Measurements from ENCODE around the gene UBE2L5.
"Not testable (repeated sequence)": the region's sequence is repeated elsewhere in the genome, so short reads cannot be mapped to it uniquely, and the experiment has no call there.

The UBE2L5 gene

DNA sequence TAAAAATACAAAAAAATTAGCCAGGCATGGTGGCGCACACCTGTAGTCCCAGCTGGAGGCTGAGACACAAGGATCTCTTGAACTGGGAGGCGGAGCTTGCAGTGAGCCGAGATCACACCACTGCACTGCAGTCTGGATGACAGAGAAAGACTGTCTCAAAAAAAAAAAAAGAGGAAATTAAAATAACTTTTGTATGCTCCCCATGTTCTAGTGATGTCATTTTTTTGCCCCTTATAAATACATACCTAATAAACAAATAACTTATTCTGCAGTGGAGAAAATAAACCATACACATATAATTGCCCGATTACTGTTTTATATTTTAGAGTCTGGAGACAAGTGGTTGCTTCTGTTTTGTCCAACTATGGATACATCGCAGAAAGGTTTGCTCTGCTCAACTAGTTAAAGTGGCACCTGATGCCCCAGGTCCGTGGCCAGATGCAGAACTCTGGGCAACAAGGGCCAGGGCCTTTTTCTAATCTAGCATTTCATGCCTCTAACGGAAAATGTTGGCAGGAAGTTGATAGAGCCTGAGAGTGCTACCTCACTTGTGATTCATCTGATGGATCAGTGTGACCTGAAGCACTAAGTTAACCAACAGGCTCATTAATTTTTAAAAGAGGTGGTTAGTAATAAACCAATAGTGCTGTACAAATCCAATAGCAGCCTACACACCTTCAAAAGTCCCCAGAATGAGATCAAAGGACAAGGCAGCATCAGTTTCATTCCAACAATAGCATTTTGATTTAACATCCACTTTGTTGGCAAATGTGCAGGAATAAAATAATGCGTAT is 18.8 kb downstream of the UBE2L5 start:
- no peak for DNase-seq (ENCODE audit: low spot score)

DNA sequence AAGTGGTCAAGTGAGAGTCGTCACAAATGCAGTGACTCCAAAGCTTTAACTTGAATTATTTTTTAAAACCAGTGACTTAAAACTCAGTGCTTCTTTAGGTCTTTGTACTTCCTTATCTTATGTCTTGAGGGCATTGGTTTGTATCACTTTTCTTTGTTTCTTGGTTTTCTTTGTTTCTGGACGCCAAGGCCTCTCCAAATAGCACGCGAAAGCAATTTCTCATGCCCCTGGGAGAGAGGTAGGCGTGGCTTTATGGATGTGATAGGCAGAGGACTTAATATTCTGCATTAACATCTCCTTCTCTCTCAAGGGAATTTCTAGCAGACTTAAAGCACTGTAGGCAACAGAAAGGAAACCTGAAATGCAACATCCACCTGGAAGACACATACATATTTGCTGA is 20.6 kb downstream of the UBE2L5 start:
- no peak for DNase-seq (ENCODE audit: low spot score)

- DNase-seq (ENCODE audit: low spot score), result not testable (repeated sequence)
Measured at GRCh38 chr13:30443491-30443890, 21.2 kb downstream of the UBE2L5 start.

DNA sequence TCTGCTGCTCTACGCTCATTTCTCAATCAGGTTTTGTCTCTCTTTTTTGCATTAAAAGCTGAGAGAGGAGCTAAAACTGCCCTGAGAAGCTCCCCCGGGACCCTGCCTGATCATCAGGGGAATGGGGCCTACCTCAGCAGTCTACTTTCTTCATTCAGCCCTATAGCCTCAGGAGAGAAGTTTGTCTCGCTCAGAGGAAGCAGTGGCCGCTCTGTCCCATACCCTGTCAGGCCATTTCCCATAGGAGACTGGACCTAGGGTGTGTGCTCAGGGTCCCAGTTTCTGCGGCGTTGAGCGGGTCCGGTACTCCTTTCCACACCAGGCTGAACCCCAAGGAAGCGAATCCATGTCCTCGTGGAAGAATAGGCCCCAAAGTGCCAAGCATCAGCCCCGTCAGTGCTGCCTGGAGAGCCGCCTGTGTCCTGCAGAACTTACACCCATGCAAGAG is 21.7 kb downstream of the UBE2L5 start:
- no peak for DNase-seq (ENCODE audit: low spot score)

- no peak for DNase-seq (ENCODE audit: low spot score)
Measured at GRCh38 chr13:30446126-30446500, 23.8 kb downstream of the UBE2L5 start.

DNA sequence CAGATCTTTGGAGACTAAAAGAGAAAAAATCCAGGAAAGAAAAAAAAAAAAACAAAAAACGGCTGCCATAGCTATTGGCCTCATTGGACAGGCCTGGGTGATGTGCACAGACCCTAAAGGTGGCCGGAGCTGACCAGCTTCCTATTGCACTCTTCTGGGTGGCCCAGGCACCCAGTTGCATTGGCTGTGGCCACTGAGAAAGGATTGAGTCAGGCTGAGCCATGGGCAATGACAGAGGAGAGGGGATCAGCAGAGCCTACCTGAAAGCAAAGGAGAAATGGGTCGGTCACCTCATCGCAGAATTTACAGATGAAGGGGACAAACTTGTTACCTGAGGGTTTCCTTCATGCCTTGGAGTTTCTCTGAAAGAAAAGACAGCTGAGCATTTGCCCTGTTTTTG is 26.1 kb downstream of the UBE2L5 start:
- DNase-seq (ENCODE audit: low spot score), result no peak

DNA sequence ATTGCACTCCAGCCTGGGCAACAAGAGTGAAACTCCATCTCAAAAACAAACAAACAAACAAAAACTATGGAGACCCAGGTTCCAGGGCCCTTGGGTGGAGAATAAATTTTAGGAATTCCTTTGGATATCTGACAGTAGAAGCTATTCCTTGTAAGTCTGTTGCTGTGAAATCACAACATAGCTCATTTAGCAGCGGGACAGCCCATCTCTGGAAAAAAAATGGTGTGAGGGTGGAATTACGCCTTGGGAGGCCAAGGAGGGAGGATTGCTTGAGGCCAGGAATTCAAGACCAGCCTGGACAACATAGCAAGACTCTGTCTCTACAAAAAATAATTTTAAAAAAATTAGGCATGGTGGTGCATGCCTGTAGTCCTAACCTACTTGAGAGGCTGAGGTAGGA is 27.8 kb downstream of the UBE2L5 start:
- no peak for DNase-seq (ENCODE audit: low spot score)

- DNase-seq (ENCODE audit: low spot score), result not testable (repeated sequence)
Measured at GRCh38 chr13:30451476-30451875, 29.2 kb downstream of the UBE2L5 start.

GRCh38 chr13:30453727-30454126 is 31.4 kb downstream of the UBE2L5 start:
- no peak for DNase-seq (ENCODE audit: low spot score)

- no peak for DNase-seq (ENCODE audit: low spot score)
Measured at GRCh38 chr13:30454991-30455390, 32.7 kb downstream of the UBE2L5 start.

- DNase-seq (ENCODE audit: low spot score), result no peak
Measured at GRCh38 chr13:30456290-30456689, 34.0 kb downstream of the UBE2L5 start.

DNA sequence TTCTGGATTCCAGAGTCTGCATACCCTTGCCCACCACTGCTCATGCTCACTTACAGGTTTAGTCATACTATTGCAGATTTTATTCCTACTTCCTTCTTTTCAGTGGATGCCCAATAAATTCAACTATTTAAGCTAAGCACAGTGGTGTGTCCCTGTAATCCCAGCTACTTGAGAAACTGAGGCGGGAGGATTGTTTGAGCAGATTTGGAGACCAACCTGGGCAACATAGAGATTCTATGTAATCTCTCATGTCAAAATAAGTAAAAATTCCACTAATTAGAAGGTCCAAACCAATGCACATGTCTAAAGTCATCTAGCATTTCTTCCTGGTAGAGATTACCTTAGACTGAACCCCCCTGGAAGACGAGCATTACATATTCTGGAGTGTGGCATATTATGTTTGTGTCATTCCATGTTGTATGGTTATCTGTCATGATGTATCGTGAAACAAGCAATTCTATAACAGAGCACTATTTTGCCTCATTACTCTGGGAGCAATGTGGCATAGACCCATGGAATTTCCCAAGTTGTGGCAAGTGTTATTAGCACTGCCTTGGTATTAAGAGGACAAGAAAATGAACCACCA is 35.1 kb downstream of the UBE2L5 start:
- DNase-seq (ENCODE audit: low spot score), result no peak

- DNase-seq (ENCODE audit: low spot score), result peak; percentile 65
Measured at GRCh38 chr13:30461279-30462066, 39.2 kb downstream of the UBE2L5 start.

DNA sequence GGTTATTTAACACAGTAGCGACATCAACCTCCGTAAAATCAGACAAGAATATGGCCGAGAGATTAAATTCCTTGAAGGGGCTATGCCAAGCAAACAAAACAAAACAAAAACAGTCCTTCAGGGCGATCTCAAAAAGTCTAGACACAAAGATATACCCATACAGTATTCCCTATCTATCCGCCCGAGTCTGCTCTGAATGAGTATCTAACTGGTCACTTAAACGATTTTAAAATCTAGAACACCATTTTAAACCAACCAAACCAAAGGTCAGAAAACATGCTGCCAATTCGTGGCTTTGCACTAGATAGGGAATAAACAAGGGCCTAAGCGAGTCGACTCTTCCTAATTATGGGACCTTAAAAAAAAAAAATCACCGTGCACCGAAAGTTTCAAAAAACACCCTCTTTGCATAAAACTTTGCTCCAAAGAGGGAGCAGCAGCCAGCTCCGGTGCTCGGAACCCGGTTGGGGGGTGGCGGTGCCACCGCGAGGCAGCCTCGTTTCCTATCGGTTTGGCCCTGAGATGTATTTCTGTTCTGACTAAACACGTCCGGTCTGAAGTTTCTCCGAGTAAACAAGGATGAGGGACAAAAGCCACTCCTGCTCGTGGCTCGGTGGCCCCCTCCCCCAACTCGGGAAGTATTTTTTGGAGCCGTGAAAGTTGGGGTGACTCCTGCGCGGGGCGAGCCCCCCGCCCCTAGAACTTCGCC is 41.6 kb downstream of the UBE2L5 start:
- peak; percentile 81 for DNase-seq (ENCODE audit: low spot score)

- peak; percentile 73 for DNase-seq (ENCODE audit: low spot score)
Measured at GRCh38 chr13:30464496-30465342, 42.4 kb downstream of the UBE2L5 start.

DNA sequence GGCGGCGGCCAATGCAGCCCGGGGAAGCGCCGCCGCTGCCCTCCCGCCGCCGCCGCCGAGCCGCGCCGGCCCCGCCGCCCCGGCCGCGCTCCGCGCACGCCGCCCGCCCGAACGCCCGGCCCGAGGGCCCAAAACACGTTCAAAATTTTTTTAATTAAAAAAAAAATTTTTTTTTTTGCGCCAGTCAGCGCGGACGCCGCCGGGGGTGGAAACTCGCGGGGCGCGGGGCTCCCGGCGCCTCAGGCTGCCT is 43.0 kb downstream of the UBE2L5 start:
- no peak for DNase-seq (ENCODE audit: low spot score)

GRCh38 chr13:30465593-30466357 is 43.5 kb downstream of the UBE2L5 start, which contains the start of gene HMGB1:
Gene HMGB1, minus strand, starts transcription at chr13:30465936. Its CDS starts 2,256 bp downstream, at chr13:30463680.
- peak; percentile 97 for DNase-seq (ENCODE audit: low spot score)

- no peak for DNase-seq (ENCODE audit: low spot score)
Measured at GRCh38 chr13:30466358-30466714, 44.0 kb downstream of the UBE2L5 start.

DNA sequence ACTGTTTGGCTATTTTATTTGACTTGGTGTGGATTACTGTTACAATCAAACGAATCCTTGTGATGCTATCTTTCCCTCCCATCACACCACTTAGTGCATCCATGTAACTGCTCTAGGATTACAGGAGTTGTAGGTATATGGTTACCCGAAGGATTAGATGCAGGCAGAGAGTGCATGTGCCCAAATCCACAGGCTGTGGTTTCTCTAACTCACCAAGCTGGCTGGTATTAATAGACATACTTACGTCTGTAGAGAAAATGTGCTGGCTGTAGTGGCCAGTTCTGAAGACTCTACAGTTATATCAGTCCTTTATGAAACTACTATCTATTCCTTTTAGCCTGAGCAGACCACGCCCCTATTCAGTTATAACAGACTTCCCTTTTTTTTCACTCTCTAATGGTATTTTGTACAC is 44.6 kb downstream of the UBE2L5 start:
- DNase-seq (ENCODE audit: low spot score), result no peak

DNA sequence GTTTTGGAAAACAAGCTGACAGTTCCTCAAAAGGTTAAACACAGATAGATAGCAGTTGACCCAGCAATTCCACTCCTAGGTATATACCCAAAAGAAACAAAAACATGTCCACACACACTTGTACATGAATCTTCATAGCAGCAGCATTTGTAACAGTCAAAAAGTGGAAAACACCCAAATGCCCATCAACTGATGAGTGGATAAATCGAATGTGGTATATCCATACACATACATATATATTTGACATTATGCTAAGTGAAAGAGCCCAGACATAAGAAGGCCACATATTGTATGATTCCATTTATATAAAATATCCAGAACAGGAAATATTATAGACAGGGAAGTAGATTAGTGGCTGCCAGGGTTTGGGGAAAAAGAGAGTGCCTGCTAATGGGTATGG is 51.4 kb downstream of the UBE2L5 start:
- DNase-seq (ENCODE audit: low spot score), result no peak
